HepG2 (cell line): ENCODE results near the gene ECHS1. TPM values are rescaled to one million over a fixed set of nuclear protein-coding genes. Genes with fewer than 3 reads are reported as not detected.

Experiments
- ATAC-seq: fragments of 200-7000 bp; cut with Tn5 transposase; 3 replicates; pipeline ENCODE4 v1.9.1; 2020; ENCODE audit warnings: mild to moderate bottlenecking, moderate library complexity
- BruUV-seq: library from RNA; stranded (reverse); fragments of 400-500 nt; replicated peaks from 2 replicates; lab custom pipeline; 2021; lab: Mats Ljungman, UMichigan
- CTCF ChIA-PET: fragments of 300-600 bp; formaldehyde crosslinking; extraction: SDS; loops from one replicate; lab custom pipeline; 2021; ENCODE audit warnings: low total read pairs, inconsistent platforms, low intra/inter-chr PET ratio; lab: Yijun Ruan, JAX
- POLR2A ChIA-PET: fragments of 350-600 bp; sonication (Branson Sonifier 250); formaldehyde crosslinking; loops from one replicate; lab custom pipeline; 2020; ENCODE audit warnings: antibody characterized with exemption, inconsistent platforms; lab: Yijun Ruan, JAX
- DNase-seq: peaks from one replicate; pipeline ENCODE4 v3.0.0-alpha.2; 2015; ENCODE audit warnings: low spot score
- FAIRE-seq: peaks from 3 replicates; lab custom pipeline; 2011; peaks lifted over from hg19 to GRCh38; lab: Jason Lieb, UNC
- H2AFZ ChIP-seq: one replicate; pipeline ENCODE4 v1.6.1; 2011; ENCODE audit warnings: low read length, inconsistent platforms
- H3K27ac ChIP-seq: fragments of 300-600 bp; 3 replicates; pipeline ENCODE4 v1.8.0; 2011; ENCODE audit warnings: mixed run types, mild to moderate bottlenecking, mixed read lengths, low read length, inconsistent platforms; ENCODE audit not compliant: insufficient read depth; ENCODE audit errors: extremely low read length
- H3K27me3 ChIP-seq, 2 experiments: fragments of 200-600 bp in 1 of 2; 2 replicates in 1 of 2; 3 replicates in 1 of 2; pipeline versions ENCODE4 v1.6.0 to v1.8.0; 2011; ENCODE audit warnings: low read length in 2 of 2, mild to moderate bottlenecking in 2 of 2, moderate library complexity in 2 of 2, inconsistent platforms in 1 of 2; ENCODE audit not compliant: insufficient read depth in 2 of 2, control insufficient read depth in 1 of 2
- H3K36me3 ChIP-seq, 2 experiments: fragments of 200-600 bp in 1 of 2; replicated peaks in 1 of 2; 2 replicates in 1 of 2; 3 replicates in 1 of 2; pipeline versions ENCODE4 v1.5.1 to v1.8.0; 2011; ENCODE audit warnings: low read length in 2 of 2, inconsistent platforms in 1 of 2; ENCODE audit not compliant: insufficient read depth in 2 of 2, control insufficient read depth in 1 of 2
- H3K4me1 ChIP-seq: 2 replicates; pipeline ENCODE4 v1.5.1; 2012; ENCODE audit warnings: low read length, inconsistent platforms; ENCODE audit not compliant: insufficient read depth
- H3K4me2 ChIP-seq: 2 replicates; pipeline ENCODE4 v1.6.0; 2011; ENCODE audit warnings: low read depth, low read length, inconsistent platforms
- H3K4me3 ChIP-seq, 3 experiments: fragments of 200-600 bp in 1 of 3; sonication (generic), shearing (Covaris generic) in 1 of 3; replicated peaks in 1 of 3; 2 replicates each; pipeline ENCODE4 v1.5.1; 2011 to 2016; ENCODE audit warnings: low read length in 3 of 3, inconsistent platforms in 2 of 3, low read depth in 2 of 3, mild to moderate bottlenecking in 2 of 3, control low read depth in 1 of 3, mixed read lengths in 1 of 3; ENCODE audit not compliant: insufficient read depth in 1 of 3
- H3K79me2 ChIP-seq: one replicate; pipeline ENCODE4 v1.6.1; 2011; ENCODE audit warnings: low read length, inconsistent platforms; ENCODE audit not compliant: insufficient read depth
- H3K9ac ChIP-seq: 2 replicates; pipeline ENCODE4 v1.6.0; 2011; ENCODE audit warnings: mild to moderate bottlenecking, low read depth, low read length, inconsistent platforms; ENCODE audit not compliant: insufficient read depth
- H3K9me3 ChIP-seq: 2 replicates; pipeline ENCODE4 v1.5.1; 2012; ENCODE audit warnings: mild to moderate bottlenecking, low read length
- H4K20me1 ChIP-seq: 2 replicates; pipeline ENCODE4 v1.6.0; 2011; ENCODE audit warnings: inconsistent platforms, mild to moderate bottlenecking, low read length, moderate library complexity; ENCODE audit not compliant: insufficient read depth
- MYNN ChIP-seq: sonication (generic); formaldehyde crosslinking; IDR thresholded peaks from 2 replicates; pipeline ENCODE4 v1.4.0; 2020; ENCODE audit warnings: mild to moderate bottlenecking, low read depth, missing genetic modification reagents
- PTBP1 ChIP-seq: fragments of 200-400 bp; formaldehyde crosslinking; IDR thresholded peaks from 2 replicates; pipeline ENCODE4 v1.6.1; 2018; ENCODE audit warnings: low read length, low read depth; ENCODE audit not compliant: poor library complexity, severe bottlenecking
- ZNF20 ChIP-seq: sonication (generic); formaldehyde crosslinking; IDR thresholded peaks from 2 replicates; pipeline ENCODE4 v1.4.0; 2020; ENCODE audit warnings: mild to moderate bottlenecking, moderate library complexity, missing genetic modification reagents
- WGBS: methylation state at CpG from one replicate; pipeline ENCODE4 v1.1.6; 2017; ENCODE audit warnings: low lambda C conversion rate; 5-methylcytosine and 5-hydroxymethylcytosine counted together
- in situ Hi-C: cut with HindIII; loops from 2 replicates; pipeline ENCODE4 v1.10.0; 2017; ENCODE audit warnings: low pct_unique_long_range_greater_than_20kb; ENCODE audit not compliant: extremely low pct_ligation_motif_present
- intact Hi-C: fragments of 100-400 bp; cut with micrococcal nuclease; formaldehyde crosslinking; loops from one replicate; pipeline ENCODE4 v1.10.0; 2022; ENCODE audit not compliant: unreplicated experiment
- polyA plus RNA-seq, 8 experiments: library from polyadenylated mRNA; depleted of rRNA in 3 of 8; stranded (reverse) in 7 of 8; unstranded in 1 of 8; fragments of >200 nt; fragmentation: Illumina TruSeq in 4 of 8; extraction: Trizol in 4 of 8; gene quantifications; 2 replicates each; pipeline versions ENCODE4 v1.2.1 to v1.2.3, GENCODE V29; 2011 to 2016; ENCODE audit warnings: low read depth in 4 of 8, missing spikeins in 1 of 8, mixed read lengths in 1 of 8; ENCODE audit not compliant: insufficient read depth in 1 of 8
- total RNA-seq, 5 experiments: library from RNA; depleted of rRNA; stranded (reverse); fragments of >200 nt; fragmentation: Illumina TruSeq; extraction: Trizol; gene quantifications; 2 replicates each; pipeline ENCODE4 v1.2.3, GENCODE V29; 2016; ENCODE audit warnings: low read depth in 1 of 5
- TF ChIP-seq, protein P1 (sequence below): sonication (generic); formaldehyde crosslinking; IDR thresholded peaks from 2 replicates; pipeline ENCODE4 v1.4.0; 2020; ENCODE audit warnings: missing genetic modification reagents, borderline replicate concordance

The ECHS1 gene
- total and polyA plus RNA-seq, 2 of the 13 experiments (the other 11 are each of a cell fraction or from before 2014, with no cell fraction given) = 32.7 to 195 TPM

DNA sequence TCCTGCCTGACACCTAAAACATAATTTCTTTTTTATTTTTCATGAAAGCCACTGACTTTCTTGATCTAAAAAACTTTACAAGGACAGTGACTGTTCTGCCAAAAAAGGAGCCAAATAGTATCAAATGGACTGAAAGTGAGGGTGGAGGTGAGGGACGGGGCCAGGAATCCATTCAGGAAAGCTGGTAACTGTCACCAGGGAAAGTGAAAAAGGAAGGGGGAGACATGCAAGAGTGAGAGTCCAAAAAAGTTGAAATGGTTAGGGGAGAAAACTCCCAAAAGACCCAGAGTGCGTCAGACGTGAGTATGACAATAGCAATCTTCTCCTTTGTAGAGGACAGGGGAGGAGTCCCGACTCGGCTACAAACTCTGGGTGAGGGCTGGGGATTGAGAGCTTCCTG, 28.9 kb downstream of the ECHS1 start:
- Histone ChIP-seq H3K4me1 (peaks cover 49% of the 10 kb centered on the region), H3K9me3 (no peaks in the 10 kb centered on the region), H4K20me1 (no peaks in the 10 kb centered on the region), H3K27ac (no peak overlapping the region), H2AFZ (no peak overlapping the region), H3K4me2 (no peak overlapping the region), H3K79me2 (no peaks in the 10 kb centered on the region), H3K9ac (no peak overlapping the region), H3K27me3 (peaks cover 0 to 7% of the 10 kb centered on the region in 2 experiments; a peak in 1 of 5 replicates), H3K4me3 (no peak overlapping the region), H3K36me3 (no peaks in the 10 kb centered on the region)
- TF ChIP-seq MYNN (no peak), PTBP1 (no peak), ZNF20 (CRISPR knock-in tag) (no peak)
- TF ChIP-seq, protein P1, sequence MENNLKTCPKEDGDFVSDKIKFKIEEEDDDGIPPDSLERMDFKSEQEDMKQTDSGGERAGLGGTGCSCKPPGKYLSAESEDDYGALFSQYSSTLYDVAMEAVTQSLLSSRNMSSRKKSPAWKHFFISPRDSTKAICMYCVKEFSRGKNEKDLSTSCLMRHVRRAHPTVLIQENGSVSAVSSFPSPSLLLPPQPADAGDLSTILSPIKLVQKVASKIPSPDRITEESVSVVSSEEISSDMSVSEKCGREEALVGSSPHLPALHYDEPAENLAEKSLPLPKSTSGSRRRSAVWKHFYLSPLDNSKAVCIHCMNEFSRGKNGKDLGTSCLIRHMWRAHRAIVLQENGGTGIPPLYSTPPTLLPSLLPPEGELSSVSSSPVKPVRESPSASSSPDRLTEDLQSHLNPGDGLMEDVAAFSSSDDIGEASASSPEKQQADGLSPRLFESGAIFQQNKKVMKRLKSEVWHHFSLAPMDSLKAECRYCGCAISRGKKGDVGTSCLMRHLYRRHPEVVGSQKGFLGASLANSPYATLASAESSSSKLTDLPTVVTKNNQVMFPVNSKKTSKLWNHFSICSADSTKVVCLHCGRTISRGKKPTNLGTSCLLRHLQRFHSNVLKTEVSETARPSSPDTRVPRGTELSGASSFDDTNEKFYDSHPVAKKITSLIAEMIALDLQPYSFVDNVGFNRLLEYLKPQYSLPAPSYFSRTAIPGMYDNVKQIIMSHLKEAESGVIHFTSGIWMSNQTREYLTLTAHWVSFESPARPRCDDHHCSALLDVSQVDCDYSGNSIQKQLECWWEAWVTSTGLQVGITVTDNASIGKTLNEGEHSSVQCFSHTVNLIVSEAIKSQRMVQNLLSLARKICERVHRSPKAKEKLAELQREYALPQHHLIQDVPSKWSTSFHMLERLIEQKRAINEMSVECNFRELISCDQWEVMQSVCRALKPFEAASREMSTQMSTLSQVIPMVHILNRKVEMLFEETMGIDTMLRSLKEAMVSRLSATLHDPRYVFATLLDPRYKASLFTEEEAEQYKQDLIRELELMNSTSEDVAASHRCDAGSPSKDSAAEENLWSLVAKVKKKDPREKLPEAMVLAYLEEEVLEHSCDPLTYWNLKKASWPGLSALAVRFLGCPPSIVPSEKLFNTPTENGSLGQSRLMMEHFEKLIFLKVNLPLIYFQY (CRISPR knock-in tag) = no peak
- DNase-seq (no peak), FAIRE-seq (no peak), ATAC-seq (no peak)
- BruUV-seq = no TSS peak
- intact Hi-C loops (no loop called here), in situ Hi-C loops (no loop called here)
- WGBS = 68% methylated on average over 5 of the region's 5 CpGs
- CTCF ChIA-PET = no interaction called here
- POLR2A ChIA-PET = interaction anchor here (1.9 kb wide), 1 partner anchor 14 kb away, joined by 12 read pairs; the partner anchor contains the start of gene FUOM
